Skeletal muscle satellite cell (primary cell): ENCODE results near the gene APOC3.
A peak's percentile ranks its signal among the peaks of the same experiment; 100 is the strongest.

Experiments used
- H3K27me3 ChIP-seq: 2 replicates; pipeline ENCODE4 v1.7.0; 2013; ENCODE audit warnings: low read length; ENCODE audit not compliant: control insufficient read depth, insufficient read depth
- H3K36me3 ChIP-seq: 2 replicates; pipeline ENCODE4 v1.7.0; 2013; ENCODE audit warnings: mild to moderate bottlenecking, control low read depth, low read length; ENCODE audit not compliant: insufficient read depth
- H3K4me1 ChIP-seq: 2 replicates; pipeline ENCODE4 v1.7.0; 2013; ENCODE audit warnings: low read length; ENCODE audit not compliant: control insufficient read depth, insufficient read depth
- H3K4me2 ChIP-seq: 2 replicates; pipeline ENCODE4 v1.7.0; 2013; ENCODE audit warnings: mild to moderate bottlenecking, low read length
- H3K4me3 ChIP-seq: 2 replicates; pipeline ENCODE4 v1.7.0; 2013; ENCODE audit warnings: low read length
- H3K9ac ChIP-seq: 2 replicates; pipeline ENCODE4 v1.7.0; 2013; ENCODE audit warnings: mild to moderate bottlenecking, low read depth, low read length, moderate library complexity
- H3K9me3 ChIP-seq: replicated peaks from 2 replicates; pipeline ENCODE4 v1.7.0; 2013; ENCODE audit warnings: mild to moderate bottlenecking, control low read depth, low read length

The APOC3 gene

DNA sequence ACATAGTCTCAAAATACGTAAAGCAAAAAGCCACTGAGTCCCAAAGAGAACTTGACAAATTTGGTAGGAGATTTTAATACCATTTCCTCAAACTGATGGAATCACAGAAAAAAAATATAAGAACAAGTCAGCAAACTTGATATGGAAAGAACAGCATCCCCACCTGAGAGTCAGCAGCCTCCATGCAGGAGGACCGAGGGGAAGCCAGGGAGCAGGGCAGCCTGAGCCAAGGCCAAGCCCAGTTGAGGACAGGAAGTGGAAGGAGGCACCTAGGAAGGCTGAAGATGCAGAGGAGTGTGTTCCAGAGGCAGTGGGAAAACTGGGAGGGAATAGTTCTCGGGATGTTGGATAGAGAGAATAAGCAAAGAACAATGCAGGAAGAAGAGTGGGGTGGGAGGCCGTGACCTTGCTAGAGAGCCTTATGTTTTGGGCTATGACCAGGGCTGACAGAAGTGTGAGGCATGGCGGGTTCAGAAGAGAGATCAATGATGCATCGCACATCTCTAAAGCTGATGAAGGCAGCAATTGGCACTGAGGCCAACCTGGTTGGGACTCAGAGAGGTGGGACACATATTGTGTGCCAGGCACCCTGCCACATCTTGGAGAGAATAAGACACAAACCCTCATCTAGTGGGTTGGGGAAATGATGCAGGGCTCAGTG lies 22.0 kb upstream of the APOC3 start:
- no peak overlapping the region for H3K4me2 ChIP-seq
- H3K36me3 ChIP-seq = no peaks in the 10 kb centered on the region
- no peak overlapping the region for H3K4me3 ChIP-seq
- H3K4me1 ChIP-seq = peaks cover 26% of the 10 kb centered on the region
- H3K9me3 ChIP-seq = no peaks in the 10 kb centered on the region
- H3K9ac ChIP-seq = peak overlapping the region; percentile 80
- no peaks in the 10 kb centered on the region for H3K27me3 ChIP-seq

- Histone ChIP-seq H3K4me2 (peak overlapping the region; percentile 68), H3K4me1 (peaks cover 26% of the 10 kb centered on the region), H3K4me3 (peak overlapping the region; percentile 49), H3K36me3 (no peaks in the 10 kb centered on the region), H3K9ac (peak overlapping the region; percentile 80), H3K27me3 (no peaks in the 10 kb centered on the region), H3K9me3 (no peaks in the 10 kb centered on the region)
Observed at GRCh38 chr11:116808262-116809175, 21.2 kb upstream of the APOC3 start.

DNA sequence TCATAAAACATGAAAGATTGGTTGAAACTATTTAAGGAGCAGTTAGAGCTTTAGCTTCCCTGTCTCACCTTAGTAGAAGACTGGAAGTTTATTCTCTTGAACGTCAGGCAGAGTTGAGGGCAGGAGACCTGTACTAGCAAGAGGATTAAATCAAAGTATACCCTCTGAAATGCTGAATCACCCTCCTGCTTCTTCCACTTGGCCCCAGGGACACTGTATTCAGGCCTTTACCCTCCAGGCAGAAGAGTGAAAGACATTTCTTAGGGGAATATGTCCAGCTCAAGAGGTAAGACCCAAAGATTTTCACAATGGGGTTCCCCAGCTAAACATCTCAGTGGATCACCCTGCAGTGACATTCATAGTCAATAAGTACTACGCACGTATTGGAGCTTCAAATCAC lies 18.5 kb upstream of the APOC3 start:
- Histone ChIP-seq H3K27me3 (no peaks in the 10 kb centered on the region), H3K4me1 (peaks cover 26% of the 10 kb centered on the region), H3K9me3 (no peaks in the 10 kb centered on the region), H3K4me2 (no peak overlapping the region), H3K9ac (no peak overlapping the region), H3K36me3 (no peaks in the 10 kb centered on the region), H3K4me3 (no peak overlapping the region)

DNA sequence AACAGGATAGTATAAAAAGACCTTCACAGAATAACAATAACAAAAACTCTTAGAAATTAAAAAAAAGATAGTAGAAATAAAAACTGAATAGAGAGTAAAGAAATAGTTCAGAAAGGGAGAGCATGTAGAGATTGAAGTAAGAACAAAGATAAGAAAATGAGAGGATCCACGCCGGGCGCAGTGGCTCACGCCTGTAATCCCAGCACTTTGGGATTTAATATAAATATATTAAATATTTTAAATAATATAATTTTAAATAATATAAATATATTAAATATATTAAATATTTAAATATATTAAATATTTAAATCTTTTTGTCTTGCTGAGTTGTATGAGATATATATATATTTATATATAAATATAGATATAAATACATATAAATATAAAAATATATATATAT lies 17.6 kb upstream of the APOC3 start:
- Histone ChIP-seq H3K9me3 (no peaks in the 10 kb centered on the region), H3K9ac (no peak overlapping the region), H3K36me3 (no peaks in the 10 kb centered on the region), H3K4me1 (peaks cover 26% of the 10 kb centered on the region), H3K27me3 (no peaks in the 10 kb centered on the region), H3K4me3 (no peak overlapping the region), H3K4me2 (no peak overlapping the region)

GRCh38 chr11:116813170-116813569 lies 16.5 kb upstream of the APOC3 start:
- Histone ChIP-seq H3K27me3 (no peaks in the 10 kb centered on the region), H3K9me3 (no peaks in the 10 kb centered on the region), H3K9ac (no peak overlapping the region), H3K4me2 (no peak overlapping the region), H3K4me1 (peaks cover 20% of the 10 kb centered on the region), H3K4me3 (no peak overlapping the region), H3K36me3 (no peaks in the 10 kb centered on the region)

DNA sequence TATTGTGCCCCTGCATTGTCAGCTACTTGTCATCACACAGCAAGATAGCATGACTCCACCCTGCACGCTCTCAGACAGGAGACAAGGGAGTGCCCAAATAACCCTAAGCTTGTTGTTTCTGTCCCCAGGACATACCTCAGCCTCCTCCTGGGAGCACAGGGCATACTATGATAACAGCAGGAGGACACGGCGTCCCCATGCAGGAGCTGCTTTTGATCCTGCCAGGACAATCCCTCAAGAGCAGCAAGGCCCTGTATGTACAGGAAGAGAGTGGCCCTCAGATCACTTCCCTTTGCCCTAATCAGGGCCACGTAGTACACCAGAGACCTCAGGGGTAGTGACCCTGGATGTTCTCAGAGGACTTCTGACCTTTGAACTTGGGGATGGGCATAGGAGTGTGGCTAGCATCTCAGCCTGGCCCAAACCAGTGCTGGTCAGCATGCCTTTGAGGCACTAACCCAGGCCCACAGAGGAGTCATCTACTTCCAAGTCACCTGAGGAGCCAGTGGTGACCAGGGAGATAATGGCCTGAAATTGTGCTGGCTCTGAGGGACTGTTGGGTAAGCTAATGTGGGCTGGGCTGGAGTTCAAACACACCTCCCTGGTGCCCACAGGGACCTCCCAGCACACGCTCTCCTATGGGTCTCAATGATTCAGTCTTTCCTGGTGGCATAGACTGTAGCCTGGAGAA lies 15.8 kb upstream of the APOC3 start:
- no peak overlapping the region for H3K4me3 ChIP-seq
- H3K4me1 ChIP-seq = peaks cover 12% of the 10 kb centered on the region
- no peaks in the 10 kb centered on the region for H3K27me3 ChIP-seq
- H3K9ac ChIP-seq = no peak overlapping the region
- H3K36me3 ChIP-seq = no peaks in the 10 kb centered on the region
- H3K4me2 ChIP-seq = no peak overlapping the region
- H3K9me3 ChIP-seq = no peaks in the 10 kb centered on the region

DNA sequence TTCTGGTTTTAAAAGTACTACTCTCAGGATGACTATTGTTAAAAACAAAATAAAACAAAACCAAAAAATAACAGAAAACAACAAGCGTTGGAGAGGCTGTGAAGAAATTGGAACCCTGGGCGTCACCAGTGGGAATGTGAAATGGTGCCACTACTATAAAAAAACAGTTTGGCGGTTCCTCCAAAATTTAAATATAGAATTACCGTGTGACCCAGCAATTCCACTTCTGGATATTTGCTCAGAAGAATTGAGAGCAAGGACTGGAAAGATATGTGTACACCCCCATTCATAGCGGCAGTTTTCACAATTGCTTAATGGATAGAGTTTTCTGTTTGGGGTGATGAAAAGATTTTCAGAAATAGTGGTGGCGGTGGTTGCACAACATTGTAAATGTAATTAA lies 15.2 kb upstream of the APOC3 start:
- no peaks in the 10 kb centered on the region for H3K36me3 ChIP-seq
- H3K4me3 ChIP-seq = no peak overlapping the region
- no peak overlapping the region for H3K9ac ChIP-seq
- no peaks in the 10 kb centered on the region for H3K9me3 ChIP-seq
- H3K4me1 ChIP-seq = peaks cover 8% of the 10 kb centered on the region
- H3K27me3 ChIP-seq = no peaks in the 10 kb centered on the region
- no peak overlapping the region for H3K4me2 ChIP-seq

DNA sequence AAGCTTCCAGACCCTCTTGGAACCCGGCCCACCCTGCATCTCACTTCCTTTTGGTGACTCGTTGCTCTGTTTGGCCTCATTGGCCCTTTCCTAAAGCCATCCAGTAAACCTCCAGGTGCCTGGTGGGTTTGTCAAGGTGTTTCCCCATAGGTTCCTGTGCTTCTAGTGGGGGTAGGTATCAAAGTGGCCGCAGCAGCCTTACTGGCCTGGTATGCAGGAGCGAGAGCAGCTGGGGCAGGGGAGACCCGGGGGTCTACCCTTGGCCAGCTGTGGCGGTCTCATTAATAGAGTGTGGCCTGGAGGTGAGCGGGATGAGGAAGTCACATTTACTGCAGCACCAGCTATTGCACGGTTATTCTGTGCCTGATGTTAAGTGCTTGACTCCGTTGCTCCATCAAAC lies 10.7 kb upstream of the APOC3 start:
- H3K36me3 ChIP-seq = no peaks in the 10 kb centered on the region
- H3K9ac ChIP-seq = no peak overlapping the region
- H3K4me3 ChIP-seq = no peak overlapping the region
- no peaks in the 10 kb centered on the region for H3K27me3 ChIP-seq
- H3K4me1 ChIP-seq = no peaks in the 10 kb centered on the region
- H3K9me3 ChIP-seq = no peaks in the 10 kb centered on the region
- H3K4me2 ChIP-seq = no peak overlapping the region

DNA sequence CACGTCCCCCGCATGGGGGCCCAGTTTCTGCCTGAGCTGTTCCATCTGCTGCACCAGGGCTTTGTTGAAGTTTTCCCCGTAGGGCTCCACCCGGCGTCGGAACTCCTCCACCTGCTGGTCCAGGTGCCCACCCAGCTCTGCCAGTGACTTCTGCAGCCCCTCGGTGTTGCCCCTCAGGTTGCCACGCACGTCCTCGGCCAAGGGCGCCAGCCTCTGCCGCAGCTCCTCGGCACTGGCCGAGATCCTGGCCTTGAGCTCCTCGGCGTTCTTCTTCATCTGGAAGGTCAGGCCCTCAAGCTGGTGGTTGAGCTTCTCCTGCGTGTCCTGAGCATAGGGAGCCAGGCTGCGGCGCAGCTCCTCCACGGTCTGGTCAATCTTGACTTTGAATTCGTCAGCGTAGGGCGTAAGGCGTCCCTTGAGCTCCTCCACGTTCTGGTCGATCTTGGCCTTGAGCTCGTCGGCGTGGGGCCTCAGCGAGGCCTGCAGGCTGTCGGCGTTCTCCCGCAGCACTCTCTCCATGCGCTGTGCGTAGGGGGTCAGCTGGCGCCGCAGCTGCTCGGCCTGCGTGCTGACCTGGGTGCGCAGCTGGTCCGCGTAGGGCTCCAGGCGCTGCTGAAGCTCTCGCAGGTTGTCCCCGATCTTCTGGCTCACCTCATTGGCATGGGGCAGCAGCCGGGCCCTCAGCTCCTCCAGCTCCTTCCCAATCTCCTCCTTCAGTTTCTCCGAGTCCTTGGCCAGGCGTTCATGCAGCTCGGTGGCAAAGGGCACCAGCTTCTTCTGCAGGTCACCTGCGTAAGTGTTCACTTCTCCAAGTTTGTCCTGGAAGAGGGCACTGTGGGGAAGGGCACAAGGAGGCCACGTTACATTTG lies 8.4 kb upstream of the APOC3 start:
- no peak overlapping the region for H3K9ac ChIP-seq
- H3K4me1 ChIP-seq = no peaks in the 10 kb centered on the region
- no peak overlapping the region for H3K4me2 ChIP-seq
- no peaks in the 10 kb centered on the region for H3K9me3 ChIP-seq
- no peaks in the 10 kb centered on the region for H3K36me3 ChIP-seq
- no peaks in the 10 kb centered on the region for H3K27me3 ChIP-seq
- H3K4me3 ChIP-seq = no peak overlapping the region

DNA sequence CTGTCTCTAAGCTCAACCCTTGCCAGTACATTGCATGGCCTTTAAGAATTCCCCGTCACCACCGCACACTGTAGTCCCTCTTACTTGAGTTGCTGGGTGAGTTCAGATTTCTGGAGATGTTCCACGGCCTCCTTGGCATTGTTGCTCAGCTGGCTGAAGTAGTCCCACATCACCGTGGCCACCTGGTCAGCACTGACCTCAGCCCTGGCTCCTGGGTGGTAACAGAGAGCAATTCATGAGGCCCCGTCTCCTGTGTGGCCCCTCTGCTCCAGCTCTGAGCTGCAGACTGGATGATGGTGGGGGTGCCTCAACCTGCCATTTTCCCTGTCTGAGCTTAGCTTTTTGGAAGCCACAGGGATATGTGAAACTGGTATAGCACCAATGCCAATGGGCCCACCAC lies 7.1 kb upstream of the APOC3 start:
- H3K36me3 ChIP-seq = no peaks in the 10 kb centered on the region
- no peaks in the 10 kb centered on the region for H3K4me1 ChIP-seq
- H3K4me2 ChIP-seq = no peak overlapping the region
- no peak overlapping the region for H3K4me3 ChIP-seq
- H3K9ac ChIP-seq = no peak overlapping the region
- H3K27me3 ChIP-seq = no peaks in the 10 kb centered on the region
- H3K9me3 ChIP-seq = no peaks in the 10 kb centered on the region
